GM18526 (cell line): Measurements from ENCODE around the gene ADGRG2.

Experiments used
- POLR2A ChIP-seq: IDR thresholded peaks from 3 replicates; pipeline ENCODE4 v1.6.1; 2011; ENCODE audit not compliant: insufficient read length; ENCODE audit errors: extremely low read depth

The ADGRG2 gene

DNA sequence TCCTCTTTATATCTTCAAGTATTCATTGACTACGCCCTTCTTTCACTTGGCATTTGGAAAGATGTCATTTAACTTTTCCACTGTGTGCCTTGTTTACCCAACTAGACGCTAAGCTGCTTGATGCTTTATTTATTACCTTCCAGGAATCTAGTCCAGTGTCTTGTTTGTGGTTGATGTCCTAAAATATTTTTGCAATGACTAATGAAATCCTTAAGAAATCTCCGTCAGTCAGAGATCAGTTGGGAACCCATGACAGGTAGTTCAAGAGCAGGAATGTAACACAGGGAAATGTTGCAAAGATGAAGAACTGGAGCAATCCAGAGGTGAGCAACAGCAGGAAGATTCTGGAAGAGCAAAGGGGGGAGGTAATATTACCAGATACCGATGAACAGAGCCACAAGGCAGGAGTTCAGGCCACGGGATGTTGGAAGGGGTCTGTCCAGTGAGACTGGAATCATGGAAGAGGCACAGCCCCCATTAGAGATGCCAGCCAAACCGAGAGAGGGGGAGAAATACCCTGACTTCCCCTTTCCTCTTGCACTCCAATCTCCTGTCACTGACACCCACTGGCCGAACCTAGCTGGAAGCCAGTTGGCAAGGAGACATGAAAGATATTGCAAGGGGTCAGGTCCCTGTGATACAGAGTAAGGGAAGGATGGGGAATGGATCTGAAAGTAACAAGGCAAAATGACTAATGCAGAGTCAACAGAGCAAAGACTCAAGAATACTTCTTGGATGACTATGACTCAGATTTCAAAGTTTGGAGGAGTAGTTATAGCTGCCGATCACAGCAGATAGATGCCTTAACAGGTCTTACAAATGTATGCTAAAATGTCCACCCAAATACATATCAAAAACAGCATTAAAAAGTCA, 75.7 kb downstream of the ADGRG2 start:
- TF ChIP-seq POLR2A, result no peak

DNA sequence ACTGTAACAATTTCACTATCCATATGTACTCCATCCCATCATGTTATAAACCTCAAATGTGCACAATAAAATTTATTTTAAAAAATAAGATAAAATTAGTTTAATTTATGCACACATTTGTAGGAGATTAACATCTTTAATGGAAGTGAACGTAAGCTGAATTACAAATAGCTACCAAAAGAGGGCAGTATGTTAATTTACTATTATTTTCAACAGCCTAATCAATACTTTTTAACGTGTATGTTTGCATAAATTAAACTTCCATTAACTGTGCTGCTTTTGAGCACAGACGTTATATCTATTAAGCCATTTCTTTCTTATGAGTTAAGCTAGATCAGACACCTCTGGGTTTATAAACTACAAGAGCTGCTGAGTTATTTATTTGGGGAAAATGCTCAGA, 81.9 kb downstream of the ADGRG2 start:
- no peak for TF ChIP-seq POLR2A

DNA sequence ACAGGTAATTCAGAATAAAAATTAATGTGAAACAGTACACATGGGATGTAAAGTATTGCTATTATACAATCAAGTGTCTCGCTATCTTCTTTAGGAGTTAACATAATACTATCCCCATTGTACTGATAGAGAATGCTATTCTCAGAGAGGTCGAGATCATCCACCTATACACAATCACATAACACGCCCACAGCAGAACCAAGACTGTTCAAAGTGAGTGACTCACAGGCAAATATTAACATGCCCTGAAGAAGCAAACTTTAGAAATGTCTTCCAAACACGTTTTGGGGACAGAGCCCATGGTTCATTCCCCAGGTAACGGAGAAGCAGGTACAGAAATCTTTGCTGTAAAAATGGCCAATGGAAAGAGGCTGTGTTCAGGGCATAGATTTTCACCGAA, 88.2 kb downstream of the ADGRG2 start:
- TF ChIP-seq POLR2A, result no peak

DNA sequence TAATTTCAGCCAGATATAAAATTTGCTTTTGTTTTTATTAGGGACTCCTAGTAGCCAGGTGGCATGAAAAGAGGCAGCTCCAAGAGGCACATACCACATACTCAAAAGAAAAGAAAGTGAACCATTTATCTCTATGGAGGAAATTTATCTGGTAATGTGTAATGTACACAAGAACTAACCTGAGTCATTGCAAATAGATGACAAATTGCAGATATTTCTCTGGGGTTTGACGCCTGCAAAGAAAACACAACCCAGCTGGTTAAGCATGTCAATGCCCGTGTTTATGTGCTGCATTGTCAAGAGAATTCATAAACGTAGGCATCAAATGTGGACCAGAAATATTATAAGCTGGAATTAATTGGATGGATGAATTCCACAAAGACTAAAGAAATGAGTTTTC, 91.5 kb downstream of the ADGRG2 start:
- no peak for TF ChIP-seq POLR2A

DNA sequence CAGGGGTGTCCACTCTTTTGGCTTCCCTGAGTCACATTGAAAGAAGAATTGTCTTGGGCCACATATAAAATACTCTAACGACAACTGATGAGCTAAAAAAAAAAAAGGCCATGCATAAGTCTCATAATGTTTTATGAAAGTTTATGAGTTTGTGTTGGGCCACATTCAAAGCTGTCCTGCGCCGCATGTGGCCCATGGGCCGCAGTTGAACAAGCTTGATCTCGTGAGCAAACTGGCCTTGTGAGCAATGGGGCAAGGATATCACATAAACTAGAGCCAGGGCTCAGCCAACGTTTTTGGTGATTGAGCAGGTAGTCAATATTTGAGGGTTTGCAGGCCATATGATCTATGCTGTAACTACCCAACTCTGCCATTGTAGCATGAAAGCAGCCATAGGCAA, 93.7 kb downstream of the ADGRG2 start:
- TF ChIP-seq POLR2A, result no peak

DNA sequence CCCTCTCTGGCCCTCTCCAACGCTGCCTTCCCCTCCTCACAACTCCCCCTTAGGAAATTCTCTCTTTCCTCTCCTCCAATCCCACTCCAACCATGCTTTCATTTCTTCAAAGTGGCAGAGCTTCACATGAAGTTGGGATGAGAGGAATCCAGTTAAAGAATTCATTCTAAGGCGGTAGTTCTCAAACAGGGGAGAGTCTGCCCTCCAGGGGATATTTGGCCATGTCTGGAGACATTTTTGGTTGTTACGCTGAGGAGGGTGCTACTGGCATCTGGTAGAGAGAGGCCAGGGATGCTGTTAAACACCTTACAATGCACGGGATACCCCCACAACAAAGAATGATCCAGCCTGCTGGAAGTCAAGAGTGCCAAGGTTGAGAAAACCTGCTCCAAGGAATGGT, 97.9 kb downstream of the ADGRG2 start:
- TF ChIP-seq POLR2A, result no peak

DNA sequence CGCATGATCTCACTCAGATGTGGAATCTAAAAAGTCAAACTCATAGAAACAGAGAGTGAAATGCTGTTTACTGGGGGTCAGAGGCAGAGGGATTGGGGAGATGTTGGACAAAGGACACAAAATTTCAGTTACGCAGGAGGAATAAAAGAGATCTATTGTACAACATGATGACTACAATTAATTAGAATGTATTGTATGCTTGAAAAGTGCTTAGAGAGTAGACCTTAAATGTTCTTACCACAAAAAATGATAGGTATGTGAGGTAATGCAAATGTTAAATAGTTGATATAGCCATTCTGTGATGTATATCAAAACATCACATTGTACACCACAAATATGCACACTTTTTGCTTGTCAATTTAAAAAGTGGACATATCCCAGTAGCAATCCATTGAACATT, 102.3 kb downstream of the ADGRG2 start:
- no peak for TF ChIP-seq POLR2A

DNA sequence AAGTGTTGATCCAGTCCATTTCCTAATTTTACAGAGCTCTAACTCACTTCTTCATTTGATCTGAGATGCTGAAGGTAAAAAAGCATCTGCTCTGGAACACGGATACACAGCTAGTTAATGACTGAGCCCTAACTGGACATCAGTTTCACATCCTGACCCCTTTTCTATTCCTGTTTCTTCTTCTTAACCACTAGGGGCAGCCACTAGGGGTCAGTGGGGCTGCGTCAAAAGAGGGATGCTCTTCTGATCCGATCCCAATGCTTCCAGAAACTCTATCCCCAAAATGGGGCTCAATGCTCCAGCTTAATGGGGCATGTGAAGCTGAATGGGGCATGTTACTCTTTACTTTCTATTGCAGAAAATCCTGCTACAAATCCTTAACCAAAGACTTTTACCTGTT, 105.0 kb downstream of the ADGRG2 start:
- no peak for TF ChIP-seq POLR2A

DNA sequence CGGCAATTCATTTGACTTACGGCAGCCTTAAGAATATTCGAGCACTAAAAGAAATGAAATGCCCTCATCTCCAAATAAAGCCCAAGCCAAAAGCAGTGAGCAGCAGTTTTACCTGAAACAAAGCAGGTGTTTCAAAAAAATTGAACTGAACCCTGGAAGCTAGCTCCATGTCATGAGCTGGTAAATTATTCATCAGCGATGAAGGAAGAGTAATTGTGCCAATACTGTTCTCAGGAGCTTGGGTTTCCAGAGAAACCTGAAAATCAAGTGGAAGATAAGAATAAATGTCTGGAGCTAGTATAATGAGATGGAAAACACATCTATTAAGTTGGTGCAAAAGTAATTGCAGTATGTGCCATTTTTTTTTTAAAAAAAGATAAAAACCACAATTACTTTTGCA, 114.4 kb downstream of the ADGRG2 start:
- no peak for TF ChIP-seq POLR2A

DNA sequence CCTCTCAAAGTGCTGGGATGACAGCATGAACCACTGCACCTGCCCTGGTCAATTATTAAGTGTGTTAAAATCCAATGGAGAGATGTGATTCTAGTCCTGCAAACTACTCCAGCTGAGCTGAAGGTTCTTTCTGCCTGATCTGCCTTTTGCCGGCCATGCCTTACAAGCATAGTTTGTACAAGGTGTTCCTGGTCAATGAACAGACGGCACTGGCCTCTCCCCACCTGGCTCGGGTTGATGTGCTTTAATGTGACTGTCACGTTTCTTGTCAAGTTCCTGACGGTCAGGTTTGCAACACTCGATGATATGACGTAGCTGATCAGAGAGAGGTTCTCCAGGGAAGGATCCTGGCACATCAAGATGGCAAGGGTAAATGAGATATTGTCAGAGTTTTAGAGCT, 115.3 kb downstream of the ADGRG2 start:
- TF ChIP-seq POLR2A, result no peak

DNA sequence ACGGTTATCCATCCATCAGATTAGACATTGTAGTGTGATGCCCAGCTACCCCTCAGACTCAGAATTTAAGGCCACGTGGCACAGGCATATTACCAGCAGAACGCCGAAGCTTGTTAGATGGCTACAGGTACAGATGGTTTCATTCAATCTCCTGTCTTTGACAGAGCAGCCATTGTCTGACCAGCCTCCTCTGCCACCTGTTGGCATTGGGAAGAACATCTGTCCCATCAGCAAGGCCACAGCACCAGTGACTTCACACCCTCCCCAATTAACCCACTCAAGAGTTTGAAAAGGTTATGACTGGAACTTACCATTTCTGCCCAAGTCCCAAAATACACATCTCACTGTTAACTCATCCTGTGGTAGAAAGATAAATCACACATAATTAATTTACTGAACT, 116.4 kb downstream of the ADGRG2 start:
- no peak for TF ChIP-seq POLR2A

DNA sequence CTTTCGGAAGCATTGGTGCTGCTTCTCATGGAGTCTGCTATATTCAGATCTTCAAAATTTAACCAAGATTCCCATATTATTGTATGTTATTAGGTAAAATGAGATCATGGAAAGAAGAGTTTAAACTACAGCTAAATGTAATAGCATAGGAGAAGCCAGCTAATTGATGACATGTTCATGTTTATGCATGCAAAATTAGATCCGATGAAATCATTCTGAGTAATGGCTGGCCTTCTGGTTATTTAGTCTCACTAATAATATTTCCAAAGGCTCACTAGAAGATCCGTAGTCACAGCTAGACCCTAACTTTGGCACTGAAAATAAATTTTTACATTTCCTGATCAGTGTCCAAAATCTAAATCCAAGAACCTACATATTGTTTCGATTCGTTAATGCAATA, 118.5 kb downstream of the ADGRG2 start:
- no peak for TF ChIP-seq POLR2A

DNA sequence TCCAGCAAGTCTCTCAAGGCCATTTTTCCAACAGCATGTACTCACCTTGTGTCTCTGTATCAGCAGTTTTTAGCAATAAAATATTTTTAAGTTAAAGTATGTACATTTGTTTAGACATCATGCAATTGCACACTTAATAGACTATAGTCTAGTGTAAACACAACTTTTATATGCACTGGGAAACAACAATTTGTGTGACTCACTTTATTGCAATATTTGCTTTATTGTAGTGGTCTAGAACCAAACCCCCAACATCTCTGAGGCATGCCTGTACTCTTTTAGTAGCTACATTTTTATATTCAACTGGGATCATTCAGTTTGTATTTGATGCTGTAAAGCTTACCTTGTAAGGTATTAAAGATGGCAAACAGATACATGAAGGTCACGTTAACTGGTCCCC, 123.6 kb downstream of the ADGRG2 start:
- TF ChIP-seq POLR2A, result no peak

DNA sequence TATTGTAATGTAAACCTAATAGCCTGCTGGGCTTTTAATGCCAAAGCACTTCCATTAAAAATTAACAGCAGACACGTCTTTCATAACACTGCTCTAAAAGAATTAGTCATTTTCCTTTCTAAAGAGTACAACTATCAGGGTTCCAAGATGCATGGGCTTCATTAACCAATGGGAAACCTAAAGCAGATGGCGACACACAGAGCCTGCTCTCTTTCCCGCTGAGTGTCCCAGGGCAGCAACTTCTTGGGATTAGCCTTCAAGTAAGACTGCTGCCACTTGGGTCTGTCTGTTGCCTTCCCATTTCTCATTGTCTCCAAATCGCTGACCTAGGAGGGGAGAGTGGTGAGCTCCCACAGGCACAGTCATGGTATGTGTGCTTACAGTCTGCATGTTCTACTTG, 124.4 kb downstream of the ADGRG2 start:
- TF ChIP-seq POLR2A, result no peak

DNA sequence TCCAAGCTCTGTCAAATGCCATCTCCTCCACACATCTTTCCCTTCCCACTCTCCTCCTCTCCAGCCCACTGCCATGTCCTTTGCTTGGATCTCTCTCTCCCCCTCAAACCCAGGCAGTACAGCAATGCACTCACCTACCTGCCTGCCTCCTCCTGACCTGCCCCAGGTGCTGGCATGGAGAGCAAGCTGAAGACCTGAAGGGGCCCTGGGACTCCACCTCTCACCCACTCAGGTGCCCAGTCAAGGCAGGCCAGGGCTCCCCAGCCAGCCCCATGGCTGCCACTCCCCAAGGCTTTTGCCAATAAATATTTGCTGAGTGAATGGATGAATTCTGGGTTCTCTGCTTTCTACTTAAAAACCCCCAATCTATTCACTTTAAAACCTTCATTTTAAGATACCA, 125.7 kb downstream of the ADGRG2 start:
- no peak for TF ChIP-seq POLR2A

DNA sequence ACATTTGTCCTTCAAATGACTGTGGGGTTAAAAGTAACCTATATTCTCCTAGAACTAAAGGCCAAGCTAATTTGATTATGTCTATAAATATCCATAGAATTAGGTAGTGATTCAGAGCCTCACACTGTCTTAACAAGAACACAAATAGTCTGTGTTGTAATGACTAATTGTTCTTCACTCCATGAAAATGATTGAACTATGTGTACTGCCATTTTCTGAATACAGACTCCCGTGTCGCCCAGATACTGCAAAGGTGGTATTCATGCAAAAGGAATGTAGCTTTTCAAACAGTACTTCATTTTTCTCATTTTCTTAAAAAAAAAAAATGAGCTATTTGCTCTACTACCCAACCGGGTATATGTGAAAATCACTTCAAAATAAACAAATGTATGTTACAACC, 127.0 kb downstream of the ADGRG2 start:
- no peak for TF ChIP-seq POLR2A

DNA sequence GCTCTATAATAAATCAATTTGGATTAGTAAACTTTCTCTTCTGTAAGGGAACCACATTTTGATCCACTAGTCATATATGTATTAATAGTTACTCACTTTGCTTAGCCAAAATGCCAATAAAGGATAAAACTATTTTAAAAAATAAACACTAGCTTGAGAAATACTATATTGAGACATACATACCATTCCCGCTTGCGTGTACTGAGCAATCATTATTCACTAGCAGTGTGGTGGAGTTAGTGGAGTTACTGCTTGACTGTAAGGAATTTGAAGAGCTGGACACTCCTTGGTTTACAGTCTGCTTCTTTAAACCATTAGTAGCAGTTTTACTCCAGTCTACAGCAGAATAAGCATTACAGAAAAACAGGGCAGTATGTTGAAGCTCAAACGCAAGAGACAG, 127.6 kb downstream of the ADGRG2 start:
- no peak for TF ChIP-seq POLR2A
